Activated CD8-positive, alpha-beta memory T cell treated with anti-CD3 and anti-CD28 coated beads for 1 hour (primary cell): ENCODE data around the gene TNFAIP6.
"Not testable (repeated sequence)": the region's sequence is repeated elsewhere in the genome, so short reads cannot be mapped to it uniquely, and the experiment has no call there.

Source experiments
- DNase-seq, 2 donors: peaks; one replicate each; pipeline ENCODE4 v3.0.0-alpha.2; 2020; ENCODE audit warnings: low read depth in 1 of 2; ENCODE audit errors: extremely low read depth in 1 of 2

The TNFAIP6 gene

GRCh38 chr2:151410485-151410834, 53.1 kb downstream of the TNFAIP6 start:
- peak in 1 of 2 donors; percentile 20 for DNase-seq

DNA sequence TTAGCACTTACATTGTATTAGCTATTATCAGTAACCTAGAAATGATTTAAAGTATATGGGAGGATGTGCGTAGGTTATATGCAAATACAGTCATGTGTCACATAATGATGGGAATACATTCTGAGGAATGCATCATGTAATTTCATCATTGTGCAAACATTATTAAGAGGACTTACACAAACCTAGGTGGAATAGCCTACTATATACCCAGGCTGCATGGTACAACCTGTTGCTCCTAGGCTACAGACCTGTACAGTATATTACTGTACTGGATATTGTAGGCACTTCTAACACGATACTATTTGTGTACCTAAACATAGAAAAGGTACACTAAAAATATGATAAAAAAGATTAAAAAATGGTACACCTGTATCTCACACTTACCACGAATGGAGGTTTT, 60.3 kb downstream of the TNFAIP6 start:
- DNase-seq, result no peak

DNA sequence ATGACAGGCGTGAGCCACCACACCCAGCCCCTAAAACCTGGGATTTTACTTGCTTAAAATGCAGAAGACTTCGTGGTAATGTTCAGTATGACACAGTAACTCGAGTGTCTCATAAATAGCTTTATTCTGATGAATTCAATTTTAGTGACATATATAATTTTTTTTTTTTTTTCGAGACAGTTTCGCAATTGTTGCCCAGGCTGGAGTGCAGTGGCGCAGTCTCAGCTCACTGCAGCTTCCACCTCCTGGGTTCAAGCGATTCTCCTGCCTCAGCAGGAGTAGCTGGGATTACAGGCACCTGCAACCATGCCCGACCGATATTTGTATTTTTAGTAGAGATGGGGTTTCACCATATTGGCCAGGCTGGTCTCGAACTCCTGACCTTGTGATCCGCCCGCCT, 64.3 kb downstream of the TNFAIP6 start:
- DNase-seq, result not testable (repeated sequence)

DNA sequence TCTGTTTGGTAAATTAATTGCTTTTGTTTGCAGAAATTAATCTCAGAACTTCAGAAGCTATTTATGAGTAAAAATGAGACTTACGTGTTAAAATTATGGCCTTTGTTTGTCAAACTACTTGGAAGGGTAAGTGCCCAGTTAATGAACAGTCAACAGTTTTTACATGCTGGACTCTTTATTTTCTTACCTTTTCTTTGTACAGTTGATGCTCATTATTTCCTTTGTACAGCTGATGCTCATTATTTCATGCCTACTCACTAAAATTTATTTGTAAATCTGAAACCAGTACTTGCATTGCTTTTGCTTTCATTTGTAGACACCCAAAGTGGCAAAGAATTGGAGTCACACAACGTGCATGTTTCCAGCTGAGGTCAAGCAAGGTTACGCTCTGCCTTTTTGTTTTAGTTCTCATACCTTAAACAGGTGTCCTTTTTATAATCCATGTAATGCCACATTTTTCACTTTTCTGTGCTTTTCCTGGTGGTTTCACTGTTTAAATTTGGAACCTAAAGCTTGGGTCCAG, 65.6 kb downstream of the TNFAIP6 start:
- DNase-seq, result no peak

DNA sequence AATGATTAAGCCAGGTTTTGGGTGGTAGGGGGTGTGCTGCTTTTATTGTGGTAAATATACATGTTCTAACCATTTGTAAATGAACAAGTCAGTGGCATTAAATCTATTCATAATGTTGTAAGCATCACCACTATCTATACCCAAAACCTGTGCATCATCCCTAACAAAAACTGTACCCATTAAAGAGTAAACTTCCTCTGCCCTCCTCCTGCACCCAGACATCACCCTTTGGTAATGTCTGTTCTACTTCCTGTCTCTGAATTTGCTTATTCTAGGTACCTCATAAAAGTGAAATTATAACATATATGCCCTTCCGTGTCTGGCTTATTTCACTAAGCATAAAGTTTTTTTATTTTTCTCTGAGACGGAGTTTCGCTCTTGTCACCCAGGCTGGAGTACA, 66.4 kb downstream of the TNFAIP6 start:
- DNase-seq, result no peak
